ENCODE measurements around the gene MCTP2.

DNA sequence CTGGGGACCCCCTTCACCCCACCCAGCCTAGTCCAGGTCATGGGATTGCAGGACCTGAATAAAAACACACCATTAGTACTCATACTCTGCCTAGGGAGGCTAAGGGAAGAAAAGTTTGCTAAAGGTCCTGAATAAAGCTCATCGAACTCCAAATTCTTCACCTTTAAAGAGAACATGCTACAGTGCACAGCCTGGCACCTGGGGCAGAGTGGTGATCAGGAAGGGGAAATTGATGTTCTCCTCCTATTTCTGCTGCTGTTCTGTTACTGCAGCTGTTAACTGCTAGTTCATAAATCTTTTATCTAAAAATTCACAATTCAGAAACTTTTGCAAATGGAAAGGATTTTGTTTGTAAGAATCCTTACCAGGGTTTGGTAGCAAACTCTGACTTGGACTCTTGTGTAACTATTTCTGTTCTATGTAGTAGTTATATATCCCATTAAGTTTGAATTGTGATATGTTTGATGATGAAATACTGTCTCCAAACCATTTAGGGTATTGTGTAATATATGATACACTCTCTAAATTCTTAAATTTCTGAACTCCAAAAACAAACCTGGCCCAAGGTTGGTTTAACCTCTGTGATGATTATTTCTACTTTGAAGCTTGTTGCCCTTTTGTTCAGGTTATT lies 27.9 kb downstream of the MCTP2 start:
- TF ChIP-seq POLR2AphosphoS5 (IDR thresholded peaks at IDR 0.05) = no peak
- TF ChIP-seq POLR2A (IDR thresholded peaks at IDR 0.05) = no peak
- no peak for TF ChIP-seq CTCF (IDR thresholded peaks at IDR 0.05)
